ENCODE measurements around the gene PPP6R2. TPM values are rescaled to one million over a fixed set of nuclear protein-coding genes. Genes with fewer than 3 reads are reported as not detected.

The PPP6R2 gene
- total RNA-seq, 4 donors from 2014 or later, result 23.8 to 86.3 (median 37.0) TPM

DNA sequence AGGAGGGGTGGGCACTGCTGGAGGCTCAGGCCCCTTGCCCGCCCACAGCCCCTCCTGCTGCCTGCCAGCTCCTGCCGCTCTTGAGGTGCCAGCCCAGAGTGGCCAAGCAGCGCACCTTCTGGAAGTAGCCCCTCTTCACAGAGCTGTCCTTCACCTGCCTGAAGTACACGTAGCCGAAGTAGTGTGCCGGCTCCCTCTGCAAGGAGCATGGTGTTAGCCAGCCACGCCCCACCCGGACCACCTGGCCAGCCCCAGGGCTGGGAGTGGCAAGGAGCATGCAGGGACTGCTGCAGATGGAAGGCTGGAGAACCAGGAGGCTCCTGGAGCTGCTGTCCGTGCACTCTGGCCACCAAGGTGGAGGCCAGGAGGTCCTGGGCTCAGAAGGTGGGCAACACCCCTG, 25.9 kb upstream of the PPP6R2 start:
- TF ChIP-seq CTCF (IDR thresholded peaks at IDR 0.05; ENCODE audit: low read depth), result no peak

DNA sequence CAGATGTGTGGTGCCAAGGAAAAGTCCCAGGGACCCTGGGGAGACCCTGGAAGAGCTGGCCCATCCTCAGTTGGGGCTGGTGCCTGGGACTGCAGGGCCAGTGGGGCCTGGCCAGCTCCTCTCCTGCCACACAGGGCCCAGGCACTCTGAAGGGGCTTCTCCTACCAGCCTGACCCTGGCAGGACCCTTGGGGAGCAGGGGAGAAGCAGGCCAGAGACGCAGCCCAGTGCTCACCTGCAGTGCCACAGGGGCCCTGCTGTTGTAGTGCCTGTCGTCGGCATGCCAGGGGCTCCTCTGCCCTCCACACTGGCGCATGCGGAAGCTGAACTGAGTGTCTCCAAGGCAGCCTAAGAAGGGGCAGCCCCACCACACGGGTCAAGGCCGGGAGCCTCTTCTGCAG, 25.5 kb upstream of the PPP6R2 start:
- TF ChIP-seq CTCF (IDR thresholded peaks at IDR 0.05; ENCODE audit: low read depth), result no peak

- TF ChIP-seq CTCF (IDR thresholded peaks at IDR 0.05; ENCODE audit: low read depth), result no peak
Measured at GRCh38 chr22:50318356-50318697, 24.8 kb upstream of the PPP6R2 start.

DNA sequence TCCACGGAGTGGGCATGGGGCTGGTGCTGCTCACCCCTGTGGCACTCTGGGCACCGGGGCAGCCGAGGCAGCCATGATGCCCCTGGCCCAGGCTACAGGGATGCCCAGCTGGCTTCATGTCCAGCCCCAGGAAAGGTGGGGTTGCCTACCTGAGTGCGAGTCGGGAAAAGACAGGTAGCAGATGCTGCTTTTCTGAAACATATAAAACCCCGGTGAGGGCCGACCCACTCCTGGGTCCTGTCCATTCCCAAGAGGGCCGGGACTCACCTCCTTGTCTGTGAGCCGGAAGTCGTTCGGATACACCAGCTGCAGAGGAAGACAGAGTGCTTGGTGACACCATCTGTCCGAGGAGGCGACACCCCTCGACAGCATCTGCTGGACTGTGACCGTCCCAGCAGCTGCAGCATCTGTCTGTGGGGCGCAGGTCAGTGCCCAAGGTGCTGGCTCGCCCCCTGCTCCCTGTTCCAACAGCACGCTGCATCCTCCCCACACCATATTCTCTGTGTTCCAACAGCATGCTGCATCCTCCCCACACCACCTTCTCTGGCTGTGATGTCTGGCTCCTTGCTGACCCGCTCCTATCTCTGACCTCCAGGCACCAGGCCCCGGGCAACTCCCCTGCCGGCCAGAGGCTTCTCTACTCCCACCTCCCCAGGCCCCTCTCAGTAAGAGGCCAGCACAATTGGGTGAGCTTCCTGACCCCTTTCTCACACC, 24.3 kb upstream of the PPP6R2 start:
- no peak for TF ChIP-seq CTCF (IDR thresholded peaks at IDR 0.05; ENCODE audit: low read depth)

DNA sequence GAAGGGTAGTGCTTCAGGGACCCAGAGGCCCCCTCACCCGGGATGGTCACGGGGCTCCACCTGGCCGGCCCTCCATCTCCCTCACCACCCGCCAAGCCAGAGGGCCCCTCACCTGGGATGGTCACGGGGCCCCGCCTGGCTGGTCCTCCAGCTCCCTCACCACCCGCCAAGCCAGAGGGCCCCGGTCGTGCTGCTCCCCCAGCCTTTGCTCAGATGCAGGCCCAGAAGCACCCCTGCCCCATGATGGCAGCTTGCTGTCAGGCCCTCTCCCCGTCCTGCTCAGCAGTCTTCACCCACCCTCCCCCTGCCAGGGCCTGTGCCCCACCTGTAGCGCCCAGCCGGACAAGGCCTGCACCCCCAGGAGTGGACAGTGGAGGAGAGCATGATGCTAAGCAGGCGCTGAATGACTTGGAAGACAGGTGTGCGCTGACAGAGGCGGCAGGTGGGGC, 23.6 kb upstream of the PPP6R2 start:
- TF ChIP-seq CTCF (IDR thresholded peaks at IDR 0.05; ENCODE audit: low read depth), result no peak

- no peak for TF ChIP-seq CTCF (IDR thresholded peaks at IDR 0.05; ENCODE audit: low read depth)
Measured at GRCh38 chr22:50320116-50320515, 23.0 kb upstream of the PPP6R2 start.

DNA sequence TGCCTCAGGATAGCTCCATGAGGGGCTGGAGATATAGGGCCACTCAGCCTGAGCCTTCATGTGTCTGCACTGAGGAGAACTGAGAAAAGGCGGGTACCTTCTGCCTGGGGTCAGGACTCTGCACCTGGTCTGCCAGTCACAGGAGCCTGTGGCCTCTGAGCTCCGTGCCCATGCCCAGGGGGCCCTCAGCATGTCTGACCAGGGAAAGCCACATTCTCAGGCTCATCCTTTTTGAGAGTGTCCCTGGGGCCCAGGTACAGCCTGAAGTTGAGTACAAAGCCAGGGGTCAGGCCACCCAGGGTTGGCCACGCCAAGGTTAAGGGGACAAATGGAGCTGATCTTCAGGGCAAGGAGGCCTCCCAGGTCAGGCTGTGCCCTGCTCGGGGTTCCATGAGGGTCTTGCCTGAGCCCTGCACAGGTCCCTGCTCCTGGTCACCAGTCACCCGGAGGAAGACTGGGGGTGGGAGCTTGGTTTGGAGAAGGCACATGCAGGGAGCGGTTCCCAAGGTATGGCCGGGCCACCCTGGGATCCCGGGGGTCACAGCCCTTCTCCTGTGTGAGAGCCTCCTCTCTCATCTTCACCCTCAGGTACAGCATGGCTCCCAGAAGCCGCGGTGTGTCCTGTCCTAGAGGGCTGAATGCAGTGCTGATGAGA, 22.3 kb upstream of the PPP6R2 start:
- no peak for TF ChIP-seq CTCF (IDR thresholded peaks at IDR 0.05; ENCODE audit: low read depth)

Measured in subcutaneous adipose tissue (tissue), 4 donors.